SK-N-SH (cell line): Measurements from ENCODE around the gene PTPN14.

Source experiments
- SIN3A ChIP-seq: IDR thresholded peaks from 2 replicates; pipeline ENCODE4 v1.6.1; 2012; ENCODE audit warnings: low read depth, mild to moderate bottlenecking, low read length, moderate library complexity, borderline replicate concordance
- TF ChIP-seq, protein P1 (sequence below): fragments of 200-600 bp; sonication (generic); IDR thresholded peaks from 2 replicates; pipeline ENCODE4 v1.6.1; 2017; ENCODE audit warnings: antibody characterized with exemption, mild to moderate bottlenecking, moderate library complexity

DNA sequence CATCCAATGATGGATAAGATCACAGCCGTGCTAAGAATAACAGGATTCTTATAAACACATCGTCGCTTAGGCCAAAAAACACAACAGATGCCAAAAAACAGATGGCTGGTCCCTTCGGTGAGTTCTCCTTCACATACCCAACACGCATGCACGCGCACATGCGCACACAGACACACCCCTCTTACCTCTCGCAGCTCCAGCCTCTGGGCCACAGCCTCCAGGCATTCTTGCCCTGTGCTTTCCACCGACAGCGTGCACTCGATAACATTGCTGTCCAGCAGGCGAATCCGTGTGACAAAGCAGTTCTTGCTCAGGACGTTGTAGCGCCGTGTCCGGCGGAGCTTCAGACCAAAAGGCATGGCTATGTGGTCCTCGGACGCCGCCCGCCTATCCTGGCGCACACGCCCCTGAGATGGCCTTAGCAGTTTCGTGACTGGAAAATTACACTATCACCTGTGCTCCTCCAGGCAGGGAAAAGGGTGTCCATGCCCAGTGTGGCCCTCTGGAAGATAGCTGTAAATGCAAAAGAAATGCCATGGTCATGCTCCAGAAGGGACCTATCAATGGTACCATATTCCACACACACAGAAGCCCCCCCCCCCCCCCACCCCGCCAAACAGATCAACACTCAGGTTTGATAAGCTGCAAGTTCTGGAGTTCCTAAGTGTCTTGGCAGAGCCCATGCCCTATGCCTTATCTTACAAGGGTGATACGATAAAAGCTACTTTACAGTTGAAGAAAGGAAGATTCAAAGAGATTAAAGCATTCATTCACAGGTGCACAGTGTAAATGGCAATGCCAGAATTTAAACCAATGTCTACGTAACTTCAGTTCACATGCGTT lies 86.7 kb downstream of the PTPN14 start:
- TF ChIP-seq, protein P1, sequence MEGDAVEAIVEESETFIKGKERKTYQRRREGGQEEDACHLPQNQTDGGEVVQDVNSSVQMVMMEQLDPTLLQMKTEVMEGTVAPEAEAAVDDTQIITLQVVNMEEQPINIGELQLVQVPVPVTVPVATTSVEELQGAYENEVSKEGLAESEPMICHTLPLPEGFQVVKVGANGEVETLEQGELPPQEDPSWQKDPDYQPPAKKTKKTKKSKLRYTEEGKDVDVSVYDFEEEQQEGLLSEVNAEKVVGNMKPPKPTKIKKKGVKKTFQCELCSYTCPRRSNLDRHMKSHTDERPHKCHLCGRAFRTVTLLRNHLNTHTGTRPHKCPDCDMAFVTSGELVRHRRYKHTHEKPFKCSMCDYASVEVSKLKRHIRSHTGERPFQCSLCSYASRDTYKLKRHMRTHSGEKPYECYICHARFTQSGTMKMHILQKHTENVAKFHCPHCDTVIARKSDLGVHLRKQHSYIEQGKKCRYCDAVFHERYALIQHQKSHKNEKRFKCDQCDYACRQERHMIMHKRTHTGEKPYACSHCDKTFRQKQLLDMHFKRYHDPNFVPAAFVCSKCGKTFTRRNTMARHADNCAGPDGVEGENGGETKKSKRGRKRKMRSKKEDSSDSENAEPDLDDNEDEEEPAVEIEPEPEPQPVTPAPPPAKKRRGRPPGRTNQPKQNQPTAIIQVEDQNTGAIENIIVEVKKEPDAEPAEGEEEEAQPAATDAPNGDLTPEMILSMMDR, result no peak
- TF ChIP-seq SIN3A, result no peak
